Inflammatory macrophage treated with lipopolysaccharide for 1 hour (primary cell): ENCODE results near the gene GAPT.
A peak's percentile ranks its signal among the peaks of the same experiment; 100 is the strongest.

Source experiments
- DNase-seq, 2 donors: peaks; one replicate each; pipeline ENCODE4 v3.0.0-alpha.2; 2020 to 2022

GAPT gene

DNA sequence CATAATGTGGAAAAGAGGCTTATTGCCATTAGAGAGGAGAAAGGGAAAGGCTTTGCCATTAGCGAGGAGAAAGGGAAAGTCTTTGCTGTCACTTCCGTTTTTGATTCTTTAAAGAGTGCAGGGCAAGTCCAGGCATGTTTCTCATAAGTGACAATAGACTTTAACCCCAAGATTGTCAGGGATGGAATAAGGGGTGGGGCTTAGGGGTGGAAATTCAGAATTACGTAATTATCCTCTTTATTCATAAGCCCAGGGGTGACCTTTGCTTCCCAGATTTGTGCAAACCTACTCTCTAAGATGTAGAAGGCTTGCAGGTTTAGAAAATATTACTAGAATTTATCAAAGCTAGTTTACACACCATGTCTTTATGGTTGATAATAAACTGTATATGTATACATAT is 29.1 kb upstream of the GAPT start:
- DNase-seq = peak; percentile 57 to 58

DNA sequence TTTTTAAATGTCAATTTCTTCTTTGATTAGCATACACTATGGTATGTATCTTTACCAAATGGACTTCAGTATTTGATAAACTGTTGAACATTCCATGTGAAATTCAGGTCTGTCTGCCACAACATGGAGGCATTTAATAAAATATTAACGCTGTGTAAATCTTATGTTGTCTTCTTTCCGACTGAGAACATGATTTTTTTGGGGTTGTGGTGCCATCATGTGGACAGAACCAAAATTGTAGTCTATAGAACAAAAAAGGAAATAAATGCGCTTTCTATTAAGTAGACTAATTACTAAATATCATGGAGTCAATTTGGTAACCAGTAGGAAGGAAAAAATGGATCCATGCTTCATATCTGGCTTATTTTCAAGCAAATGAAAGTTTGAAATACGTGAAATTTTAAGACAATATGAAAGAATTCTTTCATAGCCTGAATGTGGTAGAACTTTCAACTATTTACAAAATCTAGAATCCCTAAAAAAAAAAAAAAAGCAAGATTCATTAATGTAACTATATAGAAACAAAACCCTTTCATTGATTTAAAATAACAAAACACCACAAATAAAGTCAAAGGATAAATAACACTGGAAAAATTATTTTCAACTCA is 28.5 kb upstream of the GAPT start:
- peak; percentile 58 to 85 for DNase-seq

DNA sequence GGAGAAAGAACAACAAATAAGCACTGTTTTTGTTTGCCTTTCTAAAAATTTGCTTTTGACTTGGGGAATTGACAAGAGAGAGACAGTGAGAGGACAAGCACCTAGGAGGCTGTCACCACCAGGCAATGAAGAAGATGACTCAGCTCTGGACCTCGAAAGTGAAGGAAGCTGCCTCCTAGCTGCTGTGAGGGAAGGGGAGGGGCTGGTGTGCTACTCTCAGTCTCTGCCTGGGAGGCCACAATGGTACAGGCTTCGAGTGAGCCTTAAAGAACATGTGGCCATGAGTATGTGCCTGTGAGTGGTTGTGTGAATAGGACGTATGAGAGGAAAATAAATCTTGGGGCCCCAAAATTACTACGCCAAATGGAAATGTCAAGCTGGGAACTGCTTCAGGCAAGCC is 24.3 kb upstream of the GAPT start:
- peak; percentile 36 to 41 for DNase-seq

DNA sequence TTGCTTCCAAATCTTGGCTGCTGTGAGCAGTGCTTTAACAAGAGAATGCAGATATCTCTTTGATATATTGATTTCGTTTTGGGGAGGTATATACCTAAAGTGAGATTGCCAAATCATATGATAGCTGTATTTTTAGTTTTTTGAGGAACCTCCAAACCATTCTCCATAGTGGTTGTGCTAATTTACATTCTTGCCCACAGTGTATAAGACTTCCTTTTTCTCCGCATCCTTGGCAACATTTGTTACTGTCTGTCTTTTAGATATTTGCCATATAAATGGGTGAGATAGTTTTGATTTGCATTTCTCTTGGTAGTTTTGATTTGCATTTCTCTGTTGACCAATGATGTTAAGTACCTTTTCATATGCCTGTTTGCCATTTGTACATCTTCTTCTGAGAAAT is 21.3 kb upstream of the GAPT start:
- DNase-seq = peak; percentile 48 to 54

DNA sequence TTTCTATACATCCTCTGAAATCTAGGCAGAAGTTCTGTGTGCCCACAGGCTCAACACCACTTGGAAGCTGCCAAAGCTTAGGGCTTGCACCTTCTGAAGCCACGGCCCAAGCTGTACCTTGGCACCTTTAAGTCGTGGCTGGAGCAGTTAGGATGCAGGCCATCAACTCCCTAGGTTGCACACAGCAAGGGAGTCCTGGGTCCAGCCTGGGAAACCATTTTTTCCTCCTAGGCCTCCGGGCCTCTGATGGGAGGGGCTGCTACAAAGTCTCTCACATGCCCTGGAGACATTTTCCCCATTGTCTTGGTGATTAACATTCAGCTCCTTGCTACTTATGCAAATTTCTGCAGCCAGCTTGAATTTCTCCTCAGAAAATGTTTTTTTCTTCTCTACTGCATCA is 15.8 kb upstream of the GAPT start:
- DNase-seq = no peak

DNA sequence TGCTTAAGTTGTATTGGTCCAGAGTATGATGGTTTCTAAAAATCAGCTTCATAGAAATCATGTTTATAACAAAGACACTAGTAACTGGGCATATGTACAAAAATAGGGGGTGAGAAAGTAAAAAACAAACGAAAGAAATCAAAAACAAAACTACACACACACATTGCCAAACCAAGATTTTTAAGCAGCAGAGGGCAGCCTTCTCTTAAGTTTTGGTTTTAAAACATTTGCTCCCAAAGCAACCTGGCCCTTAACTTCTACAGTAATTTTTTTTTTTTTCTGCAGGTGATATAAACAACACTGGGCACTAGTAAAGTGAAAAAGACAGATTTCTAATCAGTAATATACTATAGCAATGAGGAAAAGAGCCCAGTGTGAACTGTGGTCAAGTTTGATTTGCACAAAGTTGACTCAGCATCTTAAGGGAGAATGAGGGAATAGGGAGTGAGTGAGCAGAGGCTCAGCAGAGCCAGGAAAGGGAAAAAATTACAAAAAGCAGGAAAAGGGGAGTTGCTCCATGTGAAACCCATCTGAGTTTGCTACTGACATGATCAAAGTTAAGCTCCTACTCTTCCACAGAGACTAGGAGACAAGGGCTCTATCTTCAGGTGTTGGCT is 13.4 kb upstream of the GAPT start:
- DNase-seq = peak in 1 of 2 donors; percentile 59

DNA sequence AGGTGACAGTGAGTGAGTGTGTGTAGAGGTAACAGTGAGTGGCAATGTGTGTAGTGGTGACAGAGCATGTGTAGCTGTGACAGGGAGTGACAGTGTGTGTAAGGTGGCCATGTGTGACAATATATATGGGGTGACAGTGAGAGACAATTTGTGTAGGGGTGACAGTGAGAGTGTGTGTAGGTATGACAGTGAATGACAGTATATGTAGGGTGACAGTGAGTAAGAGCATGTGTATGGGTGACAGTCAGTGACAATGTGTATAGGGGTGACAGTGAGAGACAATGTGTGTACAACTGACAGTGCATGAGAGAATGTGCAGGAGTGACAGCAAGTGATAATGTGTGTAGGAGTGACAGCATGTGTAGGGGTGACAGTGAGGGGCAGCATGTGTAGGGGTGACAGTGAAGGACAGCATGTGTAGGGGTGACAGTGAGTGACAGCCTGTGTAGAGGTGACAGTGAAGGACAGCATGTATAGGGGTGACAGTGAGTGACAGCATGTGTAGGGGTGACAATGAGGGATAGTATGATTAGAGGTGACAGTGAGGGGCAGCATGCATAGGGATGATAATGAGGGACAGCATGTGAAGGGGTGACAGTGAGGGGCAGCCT is 10.1 kb upstream of the GAPT start:
- DNase-seq = no peak

DNA sequence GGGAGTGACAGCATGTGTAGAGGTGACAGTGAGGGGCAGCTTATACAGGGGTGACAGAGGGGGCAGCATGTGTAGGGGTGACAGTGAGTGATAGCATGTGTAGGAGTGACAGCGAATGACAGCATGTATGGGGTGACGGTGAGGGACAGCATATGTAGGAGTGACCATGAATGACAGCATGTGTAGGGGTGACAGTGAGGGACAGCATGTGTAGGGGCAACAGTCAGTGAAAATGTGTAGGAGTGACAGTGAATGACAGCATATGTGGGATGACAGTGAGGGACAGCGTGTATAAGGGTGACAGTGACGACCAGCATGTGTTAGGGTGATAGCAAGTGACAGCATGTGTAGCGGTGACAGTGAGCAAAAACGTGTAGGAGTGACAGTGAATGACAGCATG is 9.4 kb upstream of the GAPT start:
- DNase-seq = no peak

DNA sequence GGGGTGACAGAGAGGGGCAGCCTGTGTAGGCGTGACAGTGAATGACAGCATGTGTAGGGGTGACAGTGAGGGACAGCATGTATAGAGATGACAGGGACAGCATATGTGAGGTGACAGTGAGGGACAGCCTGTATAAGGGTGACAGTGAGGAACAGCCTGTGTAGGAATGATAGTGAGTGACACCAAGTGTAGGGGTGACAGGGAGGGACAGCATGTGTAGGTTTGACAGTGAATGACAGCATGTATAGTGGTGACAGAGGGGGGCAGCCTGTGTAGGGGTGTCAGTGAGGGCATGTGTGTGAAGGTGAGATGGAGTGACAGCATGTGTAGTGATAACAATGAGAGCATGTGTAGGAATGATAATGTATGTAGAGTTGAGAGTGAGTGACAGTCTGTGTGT is 8.7 kb upstream of the GAPT start:
- DNase-seq = no peak

DNA sequence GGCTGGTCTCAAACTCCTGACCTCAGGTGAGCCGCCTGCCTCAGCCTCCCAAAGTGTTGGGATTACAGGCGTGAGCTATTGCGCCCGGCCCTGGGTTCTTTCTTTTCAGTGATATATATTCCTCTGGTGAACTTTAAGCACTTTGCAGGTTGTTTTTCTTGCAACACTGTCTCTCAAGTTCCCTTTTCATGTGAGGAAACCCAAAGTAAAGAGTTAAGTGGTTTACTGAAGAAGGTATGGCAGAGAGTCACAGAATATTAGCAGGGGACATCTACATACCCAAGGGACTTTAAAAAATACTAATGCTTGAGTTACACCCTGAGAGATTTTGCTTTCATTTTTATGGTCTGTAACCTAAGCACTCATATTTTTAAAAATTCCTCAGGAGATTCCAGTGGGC is 6.7 kb upstream of the GAPT start:
- no peak for DNase-seq

DNA sequence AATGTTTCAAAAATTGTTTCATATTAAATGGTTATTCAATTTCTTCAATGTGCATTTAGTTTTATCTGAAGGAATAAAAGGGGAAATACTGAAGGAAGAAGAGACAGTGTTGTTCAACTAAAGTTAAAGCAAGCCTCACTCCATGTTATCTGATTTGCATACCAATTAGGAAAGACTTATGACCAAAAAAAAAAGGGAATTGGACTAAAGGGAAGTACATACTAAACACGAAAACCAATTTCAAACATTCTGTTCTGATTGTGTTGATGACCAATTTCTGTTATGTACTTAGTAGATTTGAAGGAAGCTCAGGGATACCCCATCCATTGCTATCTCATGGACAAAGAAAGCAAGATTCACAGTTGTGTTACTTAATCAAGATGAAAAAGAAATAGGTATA is 4.9 kb upstream of the GAPT start:
- peak; percentile 76 to 79 for DNase-seq

DNA sequence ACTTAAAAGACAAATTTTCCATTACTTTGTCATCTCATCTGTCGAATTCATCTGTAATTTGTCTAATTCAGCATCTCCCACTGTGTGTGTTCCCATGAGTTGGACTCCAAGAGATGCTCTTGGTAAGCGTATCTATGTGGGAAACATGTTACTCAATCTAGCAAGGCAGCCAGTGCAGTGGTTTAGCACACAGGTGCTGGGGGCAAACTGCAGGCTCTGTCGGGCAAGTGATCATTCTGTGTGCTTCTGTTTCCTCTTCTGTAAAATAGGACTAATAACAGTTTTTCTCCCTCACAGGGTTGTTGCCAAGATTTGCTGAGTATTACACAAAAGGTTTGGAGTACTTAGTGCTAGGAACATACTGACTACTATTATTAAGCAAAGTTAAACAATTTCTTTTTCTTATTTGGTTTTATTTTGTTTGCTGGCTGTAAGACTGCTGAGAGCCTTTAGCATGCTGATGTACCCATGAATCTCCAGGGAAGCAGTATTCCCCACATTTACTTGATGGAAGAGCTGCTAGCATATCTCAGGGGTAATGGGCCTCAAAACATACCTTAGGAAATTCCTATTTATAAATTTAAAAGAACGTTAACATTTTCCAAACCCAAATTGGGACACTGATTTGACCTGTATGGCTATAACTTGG is 709 bp upstream of the GAPT start:
- no peak for DNase-seq

DNA sequence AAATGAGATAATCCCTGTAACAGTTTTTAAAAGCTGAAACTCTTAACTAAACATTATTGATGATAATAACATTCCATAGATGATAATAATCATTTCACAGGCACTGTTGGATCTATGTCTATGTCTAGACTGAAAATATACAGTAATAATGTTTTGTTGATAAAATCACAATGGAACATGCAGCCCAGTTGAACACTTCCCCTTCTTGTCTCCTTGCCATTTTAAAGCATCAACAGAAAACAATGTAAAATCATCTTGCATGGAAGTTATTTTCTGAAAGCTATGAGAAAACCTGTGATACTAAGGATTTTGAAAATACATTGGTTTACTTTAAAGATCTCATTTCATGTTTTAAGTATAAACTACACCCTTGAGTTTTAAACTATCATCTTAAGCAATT is 1.9 kb downstream of the GAPT start:
- no peak for DNase-seq

DNA sequence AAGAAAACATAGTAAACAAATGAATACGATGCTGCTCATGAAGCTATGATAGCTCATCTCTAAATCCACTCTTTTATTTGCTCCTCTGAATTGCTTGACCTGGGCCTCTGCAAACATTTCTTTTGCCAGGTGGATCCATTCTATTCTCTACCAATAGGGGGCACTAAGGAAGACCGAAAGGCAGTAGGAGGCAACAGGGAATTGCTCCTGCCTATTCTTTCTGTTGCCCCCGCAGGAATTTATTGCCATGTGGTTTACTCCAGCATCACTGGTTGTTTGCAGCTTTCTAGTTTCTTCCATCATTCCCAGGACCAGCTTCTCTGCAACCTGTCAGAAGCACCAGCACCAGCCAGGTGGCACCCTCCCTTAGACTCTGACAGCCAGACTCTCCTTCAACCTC is 5.3 kb downstream of the GAPT start:
- DNase-seq = no peak

DNA sequence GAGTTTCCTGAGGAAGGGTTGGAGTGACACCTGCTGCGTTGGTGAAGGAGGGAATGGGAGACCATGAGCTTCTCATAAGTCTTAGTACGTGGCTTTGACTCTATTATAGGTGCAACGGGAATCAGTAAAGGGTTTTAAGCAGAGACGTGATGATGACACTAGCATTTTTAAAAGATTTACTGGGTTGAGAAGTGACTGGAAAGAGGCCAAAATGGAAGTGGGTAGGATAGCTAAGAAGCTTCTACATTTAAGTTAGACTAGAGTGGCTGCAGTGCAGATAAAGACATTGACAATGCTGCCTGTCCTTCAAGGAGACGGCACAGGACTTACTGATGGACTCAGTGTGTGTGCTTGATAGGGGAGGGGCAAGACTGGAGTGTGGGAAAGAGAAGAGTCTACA is 6.2 kb downstream of the GAPT start:
- DNase-seq = no peak

DNA sequence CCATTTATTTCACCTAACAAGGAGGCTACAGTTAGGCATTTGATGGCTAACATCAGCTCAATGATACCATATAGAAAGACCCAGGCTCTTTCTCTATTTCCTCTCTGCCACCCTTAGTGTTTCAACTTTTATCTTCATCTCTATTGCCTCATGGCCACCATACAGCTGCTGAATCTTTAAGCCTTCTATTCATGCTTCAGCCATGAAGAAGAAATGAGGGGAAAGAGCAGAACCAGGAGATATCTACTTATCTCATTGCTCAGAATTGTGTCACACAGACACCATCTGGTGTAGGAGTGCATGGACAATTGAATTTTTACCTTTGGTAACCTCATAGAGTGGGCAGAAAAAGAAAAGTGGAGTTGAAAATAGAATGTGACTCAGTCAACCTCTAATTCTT is 6.7 kb downstream of the GAPT start:
- no peak for DNase-seq

DNA sequence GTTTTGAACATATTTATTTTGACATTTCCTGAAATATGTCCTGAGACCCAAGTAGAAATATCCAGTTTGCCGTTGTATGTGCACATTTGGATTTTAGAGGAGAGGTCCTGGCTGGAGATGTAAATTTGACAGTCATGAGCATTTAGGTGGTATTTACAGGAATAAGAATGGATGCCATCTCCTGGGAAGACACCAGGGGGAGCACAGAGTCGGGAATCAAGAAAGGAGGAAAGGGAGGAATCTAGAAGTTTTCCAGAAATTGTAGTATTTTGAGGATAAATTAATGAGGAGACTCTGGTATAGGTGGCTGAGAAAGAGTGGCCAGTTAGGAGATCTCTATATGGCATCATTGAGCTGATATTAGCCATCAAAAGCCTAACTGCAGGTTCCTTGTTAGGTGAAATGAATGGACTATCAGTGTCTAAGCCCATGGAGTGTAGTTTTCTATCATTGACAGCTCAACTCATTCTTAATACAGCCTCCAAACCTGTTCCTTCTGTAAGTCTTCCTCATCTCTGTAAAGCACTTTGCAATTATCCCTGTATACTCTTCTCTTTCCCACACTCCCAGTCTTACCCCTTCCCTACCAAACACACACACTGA is 7.2 kb downstream of the GAPT start:
- peak in 1 of 2 donors; percentile 42 for DNase-seq

DNA sequence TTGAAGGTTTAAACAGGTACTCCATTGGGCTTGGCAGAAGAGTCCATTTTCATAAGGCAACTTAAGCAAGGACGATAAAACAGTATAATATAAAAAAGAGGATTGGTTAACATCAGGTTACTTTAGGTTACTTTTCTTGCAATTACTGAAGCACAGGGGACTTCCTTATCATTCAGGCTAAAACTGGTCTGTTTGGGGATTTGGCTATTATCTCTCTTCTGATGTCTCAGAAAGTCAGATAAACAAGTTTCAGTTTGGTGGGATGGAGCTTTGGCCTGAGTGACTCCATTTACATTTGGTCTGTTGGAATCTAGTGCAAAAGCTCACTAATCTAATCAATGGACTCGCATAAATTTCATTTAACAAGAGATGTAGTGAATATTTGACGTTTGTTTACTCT is 8.0 kb downstream of the GAPT start:
- no peak for DNase-seq

DNA sequence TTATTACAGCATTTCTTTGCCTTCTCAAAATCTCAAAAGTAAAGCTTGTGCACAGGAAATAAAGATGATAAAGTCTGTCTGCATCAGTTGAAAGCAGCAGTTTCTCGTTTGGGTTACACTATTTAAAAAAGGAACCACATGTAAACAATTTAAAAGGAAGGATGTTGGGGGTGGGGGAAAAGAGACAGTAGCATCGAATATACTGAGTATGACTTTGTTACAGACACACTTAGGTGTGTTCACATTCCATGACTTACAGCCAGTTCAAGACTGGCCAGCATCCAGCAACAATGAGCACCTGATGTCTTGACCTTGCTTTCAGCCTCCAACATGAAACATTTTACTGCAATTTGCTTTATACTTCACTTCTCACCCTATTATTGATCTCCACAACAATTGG is 8.7 kb downstream of the GAPT start:
- peak in 1 of 2 donors; percentile 16 for DNase-seq

DNA sequence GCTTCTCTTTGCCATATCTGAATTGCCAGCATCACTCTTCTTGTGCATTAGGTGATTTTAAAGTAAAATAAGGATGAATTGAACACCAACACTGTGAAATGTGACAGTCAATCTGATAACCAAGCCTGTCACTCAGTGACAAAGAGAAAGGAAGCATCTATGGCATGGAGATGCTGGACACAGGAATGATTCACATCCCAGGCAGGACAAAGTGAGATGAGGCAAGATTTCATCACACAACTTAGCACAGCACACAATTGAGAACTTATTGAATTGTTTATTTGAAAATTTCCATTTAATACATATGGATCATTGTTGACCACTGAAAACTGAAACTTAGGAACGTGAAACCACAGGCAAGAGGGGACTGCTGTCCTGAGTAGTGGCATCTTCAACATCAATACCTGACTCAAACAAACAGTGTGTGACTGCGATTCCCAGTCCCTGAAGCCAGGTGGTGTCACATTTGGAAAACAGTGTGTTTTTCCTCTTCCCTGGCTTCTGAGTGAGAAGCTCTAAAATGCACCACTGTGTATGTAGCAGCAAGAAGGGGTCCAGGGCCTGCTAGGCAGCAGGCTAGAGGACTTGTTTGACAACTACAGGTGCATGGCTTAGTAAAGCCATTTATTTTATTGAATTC is 10.7 kb downstream of the GAPT start:
- DNase-seq = no peak

DNA sequence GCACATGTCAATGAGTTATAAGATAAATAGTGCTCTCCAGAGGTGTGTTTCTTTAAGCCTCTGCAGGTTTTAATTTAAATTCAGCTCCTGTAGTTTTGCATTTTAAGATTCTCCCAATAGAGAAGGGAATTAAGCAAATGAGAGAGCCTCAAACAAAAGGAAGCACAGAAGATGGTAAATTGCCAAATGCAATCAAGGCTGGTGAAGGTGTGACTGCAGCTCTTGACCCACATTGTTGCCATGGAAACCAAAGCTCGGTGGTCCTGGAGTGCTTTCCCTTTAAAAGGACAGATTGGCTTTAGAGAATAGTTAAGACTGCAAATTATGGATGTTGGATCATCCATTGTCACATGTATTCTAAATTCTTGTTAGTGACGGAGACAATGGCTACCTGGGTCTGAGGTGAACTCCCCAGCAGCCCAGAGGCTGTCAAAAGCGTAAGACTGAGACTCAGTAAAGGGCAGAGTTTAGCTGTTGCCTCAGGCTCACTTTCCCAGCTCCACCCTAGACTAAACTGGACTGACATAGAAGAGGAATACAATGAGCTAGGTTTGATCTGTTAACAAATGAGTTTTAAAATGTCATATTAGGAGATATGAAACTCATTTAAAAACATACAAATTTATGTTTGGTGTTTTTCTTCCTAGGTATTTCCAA is 12.3 kb downstream of the GAPT start:
- DNase-seq = no peak

DNA sequence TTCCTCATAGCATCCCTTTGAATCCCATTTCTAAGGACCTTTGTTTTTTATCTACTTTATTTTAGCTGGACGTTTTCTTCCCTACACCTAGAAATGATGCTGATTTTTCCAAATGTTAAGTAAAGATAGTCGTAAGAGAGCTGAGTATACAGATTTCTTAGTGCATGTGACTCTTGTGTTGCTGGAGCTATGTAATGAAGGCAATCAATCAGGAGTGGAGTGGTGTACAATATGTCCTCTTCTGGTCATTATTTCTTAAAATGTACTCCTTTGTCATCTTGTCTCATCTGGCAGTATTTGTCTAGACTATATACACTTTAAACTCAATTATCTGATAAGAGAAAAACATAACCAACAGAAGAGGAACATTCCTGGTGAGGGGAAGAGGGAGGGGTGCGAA is 13.5 kb downstream of the GAPT start:
- DNase-seq = no peak

DNA sequence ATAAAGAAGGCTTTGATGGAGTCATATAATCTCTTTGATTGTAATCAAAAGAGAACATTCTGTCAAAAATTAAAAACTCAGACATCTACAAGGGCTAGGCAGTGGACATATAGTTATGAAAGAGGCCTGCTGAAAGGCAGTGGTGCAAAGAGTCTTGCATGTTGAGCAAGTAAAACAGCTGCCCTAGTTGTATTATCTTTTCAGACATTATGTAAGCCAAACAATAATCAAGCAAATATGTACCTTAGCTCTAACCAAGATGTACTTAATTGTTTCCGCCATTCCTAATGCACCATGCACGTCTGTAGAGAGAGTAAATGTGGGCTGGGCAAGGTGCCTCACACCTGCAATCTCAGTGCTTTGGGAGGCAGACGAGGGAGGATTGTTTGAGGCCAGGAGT is 14.3 kb downstream of the GAPT start:
- DNase-seq = no peak
